CD4-positive, alpha-beta T cell treated with Interleukin-17A for 1 hour (primary cell): ENCODE data around the gene PDS5B.

Source experiments
- DNase-seq: peaks from one replicate; pipeline ENCODE4 v3.0.0-alpha.2; 2020

Gene PDS5B

DNA sequence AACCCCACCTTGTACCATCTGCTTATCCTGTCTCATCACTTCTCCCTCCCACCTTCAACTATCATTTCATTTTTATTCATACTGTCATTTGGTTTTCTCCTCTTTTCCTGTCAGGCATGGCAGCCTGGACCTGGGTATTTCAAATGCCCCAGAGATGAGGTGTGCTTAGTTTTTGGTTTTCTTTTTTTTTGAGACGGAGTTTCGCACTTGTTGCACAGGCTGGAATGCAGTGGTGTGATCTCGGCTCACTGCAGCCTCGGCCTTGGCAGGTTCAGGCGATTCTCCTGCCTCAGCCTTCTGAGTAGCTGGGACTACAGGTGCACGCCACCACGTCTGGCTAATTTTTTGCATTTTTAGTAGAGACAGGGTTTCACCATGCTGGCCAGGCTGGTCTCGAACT is 5.8 kb downstream of the PDS5B start:
- DNase-seq = no peak

DNA sequence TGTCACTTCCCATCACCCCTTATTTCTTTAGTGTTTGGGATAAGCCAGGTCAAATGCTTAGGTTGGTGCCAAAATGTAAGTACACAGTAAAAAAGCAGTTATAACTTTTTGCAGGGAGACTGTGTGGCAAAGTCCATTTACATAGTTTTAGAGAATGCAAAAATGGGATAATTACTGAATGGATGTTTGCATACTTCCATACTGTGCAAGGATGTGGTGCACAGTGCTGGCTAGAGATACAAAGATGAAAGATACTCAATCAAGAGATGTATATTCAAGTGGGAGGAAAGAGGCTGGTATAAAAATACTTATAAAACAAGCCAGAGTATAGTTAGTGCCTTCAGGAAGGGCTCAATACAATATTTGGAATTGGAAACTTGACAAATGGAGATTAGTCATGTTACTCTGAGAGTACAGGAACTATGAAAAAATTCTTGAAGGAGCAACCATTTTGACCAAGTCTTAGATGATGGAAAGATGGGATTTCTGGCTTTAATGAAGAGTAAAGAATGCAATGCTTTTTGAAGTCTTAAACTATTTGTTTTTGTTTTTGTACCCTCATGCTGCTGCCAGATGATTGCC is 8.0 kb downstream of the PDS5B start:
- no peak for DNase-seq

DNA sequence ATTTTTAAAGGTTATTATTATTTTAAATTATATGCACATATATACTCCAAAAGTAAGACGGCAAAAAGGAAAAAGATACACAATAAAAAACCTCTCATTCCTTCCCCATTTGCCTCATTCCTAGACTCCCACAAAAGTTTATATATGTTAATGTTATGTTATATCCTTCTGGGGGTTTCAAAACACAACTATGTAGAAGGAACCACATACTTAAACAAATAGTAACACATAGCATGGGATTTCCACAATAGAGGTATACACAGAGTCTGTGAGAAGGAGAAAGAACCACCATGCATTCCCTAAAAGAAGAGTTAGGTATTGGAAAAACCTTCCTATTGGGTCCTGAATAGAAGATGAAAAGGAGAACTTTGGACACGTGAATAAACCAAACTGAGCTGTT is 9.1 kb downstream of the PDS5B start:
- no peak for DNase-seq

DNA sequence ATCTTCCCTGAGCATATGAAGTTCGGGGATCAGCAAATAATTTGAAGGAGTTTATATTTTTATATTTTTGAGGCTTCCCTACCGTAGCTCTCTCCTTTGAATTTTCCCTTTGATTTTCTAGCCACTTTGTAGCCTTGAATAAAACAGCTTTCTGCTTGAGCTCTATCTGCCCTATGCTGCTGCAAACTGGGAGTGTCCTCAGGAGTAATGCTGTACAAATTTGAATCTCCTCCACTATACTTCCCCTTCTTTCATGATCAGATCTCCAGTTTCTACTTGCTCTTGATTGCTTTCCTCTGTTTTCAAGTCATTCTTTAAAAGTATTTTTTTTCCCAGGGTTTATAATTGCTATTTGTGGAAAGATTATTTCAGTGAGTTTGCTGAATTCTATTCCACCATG is 14.6 kb downstream of the PDS5B start:
- DNase-seq = no peak

DNA sequence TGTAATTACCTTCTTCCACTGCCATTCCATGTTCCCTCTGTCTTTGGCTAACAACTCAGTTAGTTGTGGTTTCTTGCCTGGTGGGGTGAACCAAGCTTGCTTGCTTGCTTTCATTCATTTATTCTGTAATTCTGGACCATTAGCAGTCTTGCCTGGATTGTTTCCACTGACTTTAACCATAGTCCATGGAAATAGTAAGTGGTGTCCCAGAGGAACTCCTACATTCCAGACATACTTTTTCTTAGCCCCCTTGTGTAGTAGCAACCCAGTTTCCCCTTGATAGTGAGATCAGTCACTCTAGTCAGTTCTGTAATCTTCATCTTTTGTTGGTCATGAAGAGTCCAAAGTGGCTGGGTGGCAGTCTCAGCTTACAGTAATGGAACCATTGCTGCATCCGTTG is 23.2 kb downstream of the PDS5B start:
- no peak for DNase-seq

DNA sequence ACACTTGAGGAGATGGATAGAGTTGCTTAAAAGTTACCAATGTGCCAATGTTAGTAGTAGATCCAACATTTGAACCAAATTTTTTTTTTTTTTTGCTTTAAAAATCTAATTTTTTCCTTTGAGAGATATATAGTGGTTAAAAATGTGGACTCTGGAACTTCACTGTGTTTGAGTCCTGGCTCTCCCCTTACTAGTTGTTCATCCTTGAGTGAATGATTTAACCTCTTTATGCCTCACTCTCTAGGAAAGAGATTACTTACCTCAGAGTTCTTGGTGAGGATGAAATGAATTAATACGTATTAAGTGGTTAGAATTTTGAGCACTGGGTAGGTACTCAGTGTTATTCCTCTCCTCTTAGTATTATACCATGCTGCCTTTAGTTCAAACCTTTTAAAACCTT is 24.3 kb downstream of the PDS5B start:
- no peak for DNase-seq

DNA sequence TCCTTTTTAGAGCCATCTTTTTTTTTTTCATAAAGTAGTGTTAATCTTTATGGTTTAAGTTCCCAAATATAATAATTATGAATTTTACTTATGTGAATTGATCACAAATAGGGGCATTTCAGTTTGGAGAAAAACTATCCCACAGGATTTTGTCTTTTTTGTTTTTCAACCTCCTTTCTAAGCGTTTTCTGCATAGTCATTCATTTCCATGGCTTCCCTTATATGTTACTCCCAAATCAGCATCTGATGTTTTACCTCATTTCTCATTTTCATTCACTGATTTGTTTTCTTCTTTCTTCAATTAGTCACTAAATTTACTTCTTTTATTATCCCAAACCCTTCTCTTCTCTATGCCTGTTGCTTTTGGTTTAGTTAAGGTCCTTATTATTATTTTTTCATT is 24.7 kb downstream of the PDS5B start:
- DNase-seq = no peak

DNA sequence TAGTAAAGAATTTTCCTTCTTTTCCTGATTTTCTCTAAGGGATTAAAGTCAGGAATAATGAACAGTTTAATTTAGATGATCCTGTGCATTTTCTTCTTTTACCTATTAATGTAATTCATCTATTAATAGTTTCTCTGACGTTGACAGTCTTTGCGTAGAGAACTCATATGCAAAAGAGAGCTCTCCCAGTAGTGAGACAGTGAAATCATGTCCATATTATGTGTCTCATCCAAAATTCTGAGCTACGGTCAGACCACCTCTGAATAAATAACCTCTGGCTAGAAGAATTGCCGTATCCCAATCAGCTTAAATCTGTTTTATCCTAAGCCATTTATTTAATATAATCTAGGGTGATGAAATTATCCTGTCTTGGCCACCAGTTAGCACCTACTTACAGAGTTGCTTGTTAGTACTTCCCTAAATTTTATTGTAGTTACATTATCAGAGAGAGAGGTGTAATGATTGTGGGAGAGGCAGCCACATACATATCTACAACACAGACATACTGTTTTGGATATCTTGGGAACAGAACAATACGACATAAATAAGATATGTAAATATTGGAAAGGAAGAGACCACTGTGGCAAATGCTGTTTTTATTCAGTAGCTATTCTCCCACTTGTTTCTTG is 30.7 kb downstream of the PDS5B start:
- no peak for DNase-seq

DNA sequence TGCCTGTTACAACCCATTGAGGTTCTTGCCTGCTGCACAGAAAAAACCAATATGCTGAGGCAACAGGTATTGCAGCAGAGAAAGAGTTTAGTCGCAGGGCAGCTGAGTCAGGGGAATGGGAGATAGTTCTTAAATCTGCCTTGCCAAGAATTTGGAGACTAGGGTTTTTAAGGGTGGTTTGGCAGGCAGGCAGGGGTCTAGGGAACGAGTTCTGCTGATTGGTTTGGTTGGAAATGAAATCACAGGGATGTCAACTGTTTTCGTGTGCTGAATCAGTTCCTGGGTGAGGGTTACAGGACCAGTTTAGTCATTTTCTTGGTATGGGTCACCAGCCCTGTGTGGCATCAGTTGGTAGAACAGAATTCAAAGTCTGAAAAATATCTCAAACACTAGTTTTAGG is 36.6 kb downstream of the PDS5B start:
- no peak for DNase-seq

DNA sequence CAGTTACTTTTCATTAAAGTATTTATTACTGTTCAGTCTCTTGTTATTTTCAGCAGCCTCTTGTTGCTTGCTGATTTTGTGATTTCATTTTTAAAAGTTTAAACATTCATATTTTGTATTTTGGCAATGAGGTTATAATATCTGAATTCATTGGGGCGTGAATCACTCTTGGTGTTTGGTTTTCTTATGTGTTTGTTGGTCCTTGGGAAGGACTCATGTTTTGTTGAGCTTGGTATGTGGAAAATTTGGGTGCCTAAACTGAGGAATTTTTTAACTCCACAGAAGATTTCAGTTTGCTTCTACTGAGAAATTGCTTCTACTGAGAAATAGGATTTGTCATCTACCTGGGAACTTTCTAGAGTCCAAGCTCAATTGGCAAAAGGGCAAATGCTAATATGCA is 38.2 kb downstream of the PDS5B start:
- no peak for DNase-seq

DNA sequence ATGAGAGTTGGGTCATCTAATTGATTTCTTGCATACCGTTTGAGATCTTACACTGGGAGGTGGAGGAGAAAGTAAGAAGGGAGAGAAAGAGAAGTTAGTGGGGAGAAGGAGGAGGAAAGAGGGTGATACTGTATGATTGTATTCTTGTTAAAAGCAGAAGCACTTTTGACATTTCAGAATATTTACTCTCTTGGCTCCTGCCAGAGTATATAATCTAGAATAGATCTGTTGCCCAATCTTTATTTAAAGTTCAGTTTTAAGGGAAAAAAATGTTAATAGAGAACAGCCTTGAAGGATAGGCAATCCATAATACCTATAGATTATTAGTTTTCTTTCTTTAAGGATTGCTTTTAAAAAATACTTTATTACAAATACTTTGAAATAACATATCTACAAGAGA is 41.5 kb downstream of the PDS5B start:
- no peak for DNase-seq

DNA sequence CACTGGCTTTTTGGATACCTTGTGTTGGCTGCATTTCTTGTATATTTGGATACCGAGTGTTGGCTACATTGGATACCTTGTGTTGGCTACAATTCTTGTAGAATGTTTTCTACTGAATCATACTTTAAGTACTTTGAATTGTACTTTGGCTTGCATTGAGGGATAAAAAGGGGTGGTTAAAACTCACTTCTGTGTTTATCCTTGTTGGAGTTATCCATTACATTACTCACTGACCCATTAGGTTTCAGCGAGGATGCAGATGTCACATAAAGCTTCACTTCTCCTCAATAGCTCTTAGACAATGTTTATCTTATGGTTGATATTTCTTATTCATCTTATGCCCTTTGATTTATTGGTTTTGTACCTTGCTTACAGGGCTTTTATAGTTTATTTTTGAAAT is 43.1 kb downstream of the PDS5B start:
- DNase-seq = no peak

DNA sequence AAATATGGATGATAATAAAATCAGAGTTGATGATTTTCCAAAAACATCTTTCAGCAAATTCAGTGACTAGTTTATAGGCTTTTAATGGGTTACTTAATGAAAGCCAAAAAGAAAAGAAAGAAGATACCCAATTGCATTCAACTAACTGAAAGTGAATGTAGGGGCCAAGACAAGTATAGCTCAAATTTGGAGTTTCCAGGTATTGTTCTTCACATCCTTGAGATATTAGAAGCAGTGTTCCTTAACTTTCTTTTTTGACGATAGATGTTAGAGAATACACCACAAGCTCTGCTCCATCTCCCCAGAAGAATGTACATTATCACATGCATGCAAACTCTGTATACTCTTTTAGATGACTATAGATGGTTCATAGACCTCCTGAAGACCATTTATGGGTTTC is 43.6 kb downstream of the PDS5B start:
- no peak for DNase-seq

DNA sequence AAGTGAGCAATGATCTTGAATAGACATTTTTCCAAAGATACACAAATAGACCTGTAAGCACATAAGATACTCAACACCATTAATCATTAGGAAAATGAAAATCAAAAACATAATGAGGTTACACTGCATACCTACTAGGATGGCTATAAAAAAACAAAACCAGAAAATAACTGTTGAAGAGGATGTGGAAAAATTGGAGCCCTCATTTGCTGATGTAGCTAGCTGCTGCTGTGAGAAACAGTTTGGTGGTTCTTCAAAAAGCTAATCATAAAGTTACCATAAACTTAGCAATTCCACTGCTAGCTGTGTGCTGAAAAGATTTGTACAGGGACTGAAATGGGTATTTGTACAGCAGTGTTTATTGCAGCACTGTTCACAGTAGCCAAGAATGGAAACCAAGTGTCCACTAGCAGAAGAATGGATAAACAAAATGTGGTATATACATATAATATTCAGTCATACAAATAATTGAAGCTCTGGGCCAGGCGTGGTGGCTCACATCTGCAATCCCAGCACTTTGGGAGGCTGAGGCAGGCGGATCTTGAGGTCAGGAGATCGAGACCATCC is 46.2 kb downstream of the PDS5B start:
- no peak for DNase-seq

DNA sequence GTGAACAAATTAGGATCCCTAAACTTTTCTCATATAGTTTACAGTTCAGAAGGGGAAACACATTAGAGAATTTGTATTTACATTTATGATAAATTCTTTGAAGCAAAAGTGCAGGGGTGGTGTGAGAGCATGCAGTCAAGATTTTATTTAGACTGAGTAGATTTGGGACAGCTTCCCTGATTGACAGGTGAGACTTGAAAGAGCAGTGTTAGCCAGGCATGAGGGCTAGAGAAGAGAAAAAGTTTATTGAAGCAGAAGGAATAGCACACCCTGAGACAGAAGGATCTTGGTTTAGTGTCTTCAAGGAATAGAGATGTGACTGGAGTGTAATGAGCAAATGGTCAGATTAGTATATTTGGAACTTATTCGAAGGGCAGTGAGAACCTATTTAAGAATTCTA is 50.5 kb downstream of the PDS5B start:
- no peak for DNase-seq

DNA sequence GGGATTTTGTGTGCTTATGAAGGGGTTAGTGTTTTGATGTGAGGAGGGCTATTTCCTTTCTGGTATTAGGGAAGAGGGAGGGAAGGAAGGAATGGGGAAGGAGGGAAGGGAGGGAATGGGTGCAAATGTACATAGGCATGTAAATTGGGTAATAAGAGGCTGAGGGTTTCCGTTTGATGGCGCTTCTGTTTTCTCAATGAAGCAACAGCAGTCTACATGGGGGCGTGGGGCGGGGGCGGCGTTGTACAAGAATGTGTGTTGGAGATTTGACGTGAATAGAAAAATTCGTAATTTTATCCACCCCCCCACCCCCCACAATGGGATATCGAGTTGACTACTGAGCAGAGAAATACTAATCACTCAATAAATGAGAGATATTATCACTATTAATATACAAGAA is 52.5 kb downstream of the PDS5B start:
- DNase-seq = no peak

DNA sequence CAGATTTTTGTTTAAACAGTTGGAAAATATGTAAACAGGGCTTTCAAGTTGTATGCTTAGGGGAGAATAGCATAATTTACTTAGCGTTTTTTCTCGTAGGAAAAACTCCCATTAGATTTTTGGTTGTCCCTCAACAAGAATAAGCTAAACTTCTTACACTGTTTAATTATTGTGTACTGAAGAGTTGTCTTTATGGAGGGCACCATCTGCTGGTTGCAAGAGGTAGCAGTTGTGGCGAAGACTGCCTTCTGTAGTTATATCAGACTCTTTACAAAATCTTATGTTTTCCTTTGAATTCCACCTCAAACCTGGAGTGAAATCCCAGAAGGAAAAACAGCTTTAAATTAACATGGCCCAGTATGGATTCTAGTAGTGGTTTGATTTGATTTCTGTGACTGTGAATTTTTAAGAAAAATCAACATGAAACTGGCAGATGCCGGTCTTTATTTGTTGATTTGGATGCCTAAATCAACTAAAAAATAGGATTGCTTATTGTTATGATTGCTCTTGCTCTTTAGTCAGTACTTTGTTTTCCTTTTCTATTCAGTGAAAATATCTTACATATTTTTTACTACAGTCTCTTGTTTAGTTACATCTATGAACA is 53.4 kb downstream of the PDS5B start:
- peak; percentile 73 for DNase-seq

DNA sequence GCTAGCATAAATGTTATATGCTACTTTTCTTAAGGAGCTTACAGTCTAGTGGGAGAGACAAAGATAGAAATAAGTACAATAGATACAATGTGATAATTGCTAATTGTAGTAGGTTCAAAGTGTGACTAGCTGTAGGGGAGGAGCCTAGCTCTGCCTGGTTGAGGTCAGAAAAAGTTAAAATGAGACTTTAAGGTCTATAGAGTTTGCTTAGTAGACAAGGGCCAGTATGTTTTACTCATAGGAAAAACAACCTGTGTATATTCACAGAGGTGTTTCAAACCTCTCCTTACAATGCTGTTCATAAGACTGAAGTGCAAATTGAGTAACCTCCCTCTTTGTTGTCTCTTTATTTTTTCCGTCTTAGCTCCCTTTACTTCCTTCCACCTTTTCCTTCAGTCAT is 56.1 kb downstream of the PDS5B start:
- DNase-seq = no peak

DNA sequence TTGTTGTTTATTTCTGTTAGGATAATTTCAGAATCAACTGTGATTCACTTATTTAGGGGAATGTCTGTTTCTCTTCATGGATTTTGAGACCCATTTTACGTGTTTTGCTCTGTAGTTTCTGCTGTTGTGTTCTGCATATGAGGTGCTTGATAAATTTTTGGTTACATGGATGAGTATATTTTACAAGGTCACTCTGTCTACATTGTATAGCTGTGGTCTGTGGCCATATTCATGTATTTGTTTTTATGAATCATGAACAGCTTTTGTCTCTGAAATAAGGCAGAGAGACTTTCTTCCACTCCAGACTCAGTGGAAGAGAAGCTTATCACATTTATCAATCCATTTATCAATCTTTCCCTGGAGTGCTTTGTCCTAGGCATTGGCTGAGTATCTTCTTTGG is 56.6 kb downstream of the PDS5B start:
- no peak for DNase-seq

DNA sequence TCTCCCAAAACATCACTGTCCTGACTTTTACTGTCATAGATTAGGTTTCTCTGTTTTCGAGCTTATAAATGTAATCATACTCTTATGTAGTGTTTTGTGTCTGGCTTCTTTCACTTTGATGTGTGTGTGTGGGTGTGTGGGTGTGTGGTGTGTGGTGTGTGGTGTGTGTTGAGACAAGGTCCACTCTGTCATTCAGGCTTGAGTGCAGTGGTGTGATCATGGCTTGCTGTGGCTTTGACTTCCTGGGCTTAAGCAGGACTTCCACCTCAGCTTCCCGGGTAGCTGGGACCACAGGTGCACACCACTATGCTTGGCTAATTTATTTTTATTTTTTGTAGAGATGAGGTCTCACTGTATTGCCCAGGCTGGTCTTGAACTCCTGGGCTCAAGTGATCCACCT is 59.6 kb downstream of the PDS5B start:
- peak; percentile 35 for DNase-seq

DNA sequence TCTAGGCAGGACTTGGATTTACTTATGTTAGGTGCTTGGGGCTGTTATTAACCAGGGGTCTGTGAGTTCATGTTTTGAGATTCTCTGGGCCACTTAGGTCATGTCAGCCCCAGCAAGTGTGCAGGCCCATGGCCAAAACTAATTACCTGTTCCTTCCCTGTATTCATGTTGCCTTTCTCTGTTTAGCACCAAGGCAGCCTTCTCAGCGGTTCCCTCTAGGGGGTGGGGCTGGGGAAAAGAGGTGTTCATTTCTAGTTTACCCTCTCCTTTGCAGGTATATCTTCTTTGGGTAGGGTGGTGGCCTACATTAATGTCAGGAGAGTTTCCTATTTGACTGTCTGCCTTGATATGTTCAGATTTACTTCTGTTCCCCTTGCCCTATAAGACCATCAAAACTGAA is 61.7 kb downstream of the PDS5B start:
- peak; percentile 13 for DNase-seq

DNA sequence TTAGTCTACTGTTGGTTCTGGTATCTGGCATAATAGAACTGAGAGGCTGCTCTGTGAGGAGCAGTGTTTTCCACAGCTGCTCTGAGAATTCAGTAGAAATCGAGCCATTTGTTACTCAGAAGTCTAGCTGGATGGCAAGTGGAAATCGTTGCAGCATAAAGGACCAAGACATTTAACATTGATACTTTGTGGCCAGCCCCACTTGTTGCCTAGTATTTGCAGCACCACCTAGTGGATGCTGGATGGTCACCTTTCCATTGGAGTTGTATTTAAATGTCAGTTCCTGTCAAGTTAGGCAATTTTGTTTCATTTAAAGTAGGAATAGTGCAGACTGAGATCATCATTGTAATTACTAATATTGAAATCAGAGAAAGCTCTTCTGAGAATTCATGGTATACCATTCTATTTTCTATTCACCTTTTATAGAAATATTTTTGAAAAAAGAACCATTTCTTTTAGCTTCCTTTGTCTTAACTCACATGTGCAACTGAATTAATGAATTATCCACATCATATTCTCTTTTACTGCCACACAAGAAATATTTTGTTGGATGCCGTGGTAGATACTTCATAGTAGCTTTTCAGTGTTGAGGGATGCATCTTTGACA is 64.6 kb downstream of the PDS5B start:
- DNase-seq = peak; percentile 69

DNA sequence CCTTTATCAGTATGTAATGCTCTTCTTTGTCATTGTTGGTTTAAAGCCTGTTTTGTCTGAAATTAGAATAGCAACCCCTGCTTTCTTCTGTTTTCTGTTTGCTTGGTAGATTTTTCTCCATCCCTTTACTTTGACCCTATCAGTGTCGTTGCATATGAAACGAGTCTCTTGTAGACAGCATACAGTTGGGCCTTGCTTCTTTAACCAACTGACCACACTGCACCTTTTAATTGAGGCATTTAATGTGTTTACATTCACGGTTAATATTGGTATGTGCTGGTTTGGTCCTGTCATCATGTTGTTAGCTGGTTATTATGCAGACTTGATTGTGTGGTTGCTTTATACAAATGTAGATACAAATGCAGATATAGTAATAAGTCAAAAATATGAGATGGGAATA is 71.1 kb downstream of the PDS5B start:
- no peak for DNase-seq

DNA sequence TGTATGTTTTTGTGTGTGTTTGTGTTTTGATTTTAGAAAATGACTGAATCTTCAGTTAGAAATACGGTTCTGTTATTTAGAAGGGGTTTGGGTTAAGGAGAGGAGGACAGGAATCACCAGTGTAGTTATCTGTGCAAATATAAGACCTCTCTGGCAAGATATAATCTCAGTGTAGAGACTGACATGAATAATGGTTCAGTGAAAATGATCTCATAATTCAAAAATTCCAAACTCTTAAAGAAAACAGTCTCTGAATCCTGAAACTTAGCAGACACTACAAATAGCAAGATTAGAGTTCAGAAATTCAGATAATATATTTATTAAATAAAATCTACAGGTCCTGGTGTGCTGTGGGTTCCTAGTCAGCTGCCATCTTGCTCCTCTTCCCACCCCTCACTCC is 73.5 kb downstream of the PDS5B start:
- no peak for DNase-seq
